C4-2B (cell line): Measurements from ENCODE around the gene PACRG.

Source experiments
- H3K27ac ChIP-seq: fragments of 450-650 bp; 2 replicates; pipeline ENCODE4 v1.5.1; 2017
- CTCF ChIP-seq: fragments of 450-650 bp; conservative IDR thresholded peaks from 2 replicates; pipeline ENCODE4 v1.5.1; 2017; ENCODE audit warnings: mild to moderate bottlenecking
- ZFX ChIP-seq: fragments of 450-650 bp; IDR thresholded peaks from 2 replicates; pipeline ENCODE4 v1.6.1; 2017

PACRG gene

DNA sequence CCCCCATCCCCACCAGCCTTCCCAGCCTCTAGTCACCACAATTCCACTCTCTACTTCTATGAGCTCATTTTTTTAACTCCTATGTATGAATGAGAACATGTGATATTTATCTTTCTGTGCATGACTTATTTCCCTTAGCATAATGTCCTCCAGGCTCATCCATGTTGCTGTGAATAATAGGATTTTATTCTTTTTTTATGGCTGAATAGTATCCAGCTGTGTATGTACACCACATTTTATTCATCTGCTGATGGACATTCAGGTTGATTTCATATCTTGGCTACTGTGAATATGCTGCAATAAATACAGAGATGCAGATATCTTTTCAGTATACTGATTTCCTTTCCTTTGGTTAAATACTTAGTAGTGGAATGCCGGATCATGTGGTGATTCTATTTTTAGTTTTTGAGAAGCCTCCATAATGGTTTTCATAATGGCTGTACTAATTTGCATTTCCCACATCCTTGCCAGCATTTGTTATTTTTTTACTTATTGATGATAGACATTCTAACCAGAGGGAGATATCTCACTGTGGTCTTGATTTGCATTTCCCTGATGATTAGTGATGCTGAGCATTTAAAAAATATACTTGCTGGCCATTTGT, 194.9 kb downstream of the PACRG start:
- TF ChIP-seq ZFX, result no peak
- no peak for TF ChIP-seq CTCF
- no peak overlapping the region for H3K27ac ChIP-seq

GRCh38 chr6:162934844-162935243, 207.1 kb downstream of the PACRG start:
- TF ChIP-seq CTCF (no peak), ZFX (no peak)
- no peak overlapping the region for H3K27ac ChIP-seq

GRCh38 chr6:162940426-162940825, 212.7 kb downstream of the PACRG start:
- H3K27ac ChIP-seq, result no peak overlapping the region
- TF ChIP-seq ZFX (no peak), CTCF (no peak)

- TF ChIP-seq ZFX, result no peak
- TF ChIP-seq CTCF, result no peak
- H3K27ac ChIP-seq, result no peak overlapping the region
Measured at GRCh38 chr6:162941128-162941527, 213.4 kb downstream of the PACRG start.

DNA sequence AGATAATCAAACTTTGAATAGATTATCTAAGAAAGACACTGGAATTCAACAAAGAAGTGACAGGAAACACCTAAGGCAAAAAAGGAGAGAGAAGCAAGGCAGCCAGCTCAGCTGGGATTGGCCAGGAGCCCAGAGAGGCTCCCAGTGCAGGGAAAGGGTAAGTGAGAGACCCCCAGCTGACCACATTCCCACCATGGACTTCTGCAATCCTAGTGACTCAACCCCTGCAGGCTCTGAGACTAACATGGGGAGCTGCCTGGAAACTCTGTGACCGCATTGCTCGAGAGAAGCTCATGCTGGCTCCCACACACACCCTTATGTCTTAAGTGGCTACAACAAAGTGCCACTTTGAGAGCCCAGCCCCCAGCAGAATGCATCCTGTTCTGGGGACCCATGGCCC, 215.1 kb downstream of the PACRG start:
- no peak for TF ChIP-seq ZFX
- no peak for TF ChIP-seq CTCF
- no peak overlapping the region for H3K27ac ChIP-seq

- H3K27ac ChIP-seq, result no peak overlapping the region
- no peak for TF ChIP-seq ZFX
Measured at GRCh38 chr6:162943369-162943768, 215.6 kb downstream of the PACRG start.

GRCh38 chr6:162951164-162951743, 223.5 kb downstream of the PACRG start:
- no peak overlapping the region for H3K27ac ChIP-seq
- no peak for TF ChIP-seq CTCF
- no peak for TF ChIP-seq ZFX

DNA sequence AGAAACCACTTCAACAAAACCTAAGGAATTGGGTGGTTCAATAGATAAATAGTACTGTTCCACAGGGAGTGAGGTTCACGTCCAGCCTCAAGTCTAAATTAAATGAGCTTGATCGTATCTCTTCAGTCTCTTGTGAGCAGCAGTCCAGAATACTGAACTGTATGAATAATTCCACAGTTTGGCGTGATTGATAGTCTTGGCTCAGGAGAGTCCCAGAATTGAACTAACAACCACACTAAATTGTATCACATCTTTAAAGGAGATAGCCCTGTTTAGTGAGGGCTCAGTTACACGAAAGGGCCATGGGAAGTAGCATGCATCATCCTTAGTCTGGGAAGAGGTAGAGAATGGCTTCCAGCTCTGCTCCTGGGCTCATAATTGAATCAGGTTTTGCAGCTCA, 224.6 kb downstream of the PACRG start:
- TF ChIP-seq CTCF (no peak), ZFX (no peak)
- H3K27ac ChIP-seq, result no peak overlapping the region
